ENCODE measurements around the gene NAP1L4. TPM values are rescaled to one million over a fixed set of nuclear protein-coding genes. Genes with fewer than 3 reads are reported as not detected.

Gene NAP1L4
- total and polyA plus RNA-seq, 2 of the 4 experiments (the other 2 are of a cell fraction), result 71.5 to 80.7 TPM

DNA sequence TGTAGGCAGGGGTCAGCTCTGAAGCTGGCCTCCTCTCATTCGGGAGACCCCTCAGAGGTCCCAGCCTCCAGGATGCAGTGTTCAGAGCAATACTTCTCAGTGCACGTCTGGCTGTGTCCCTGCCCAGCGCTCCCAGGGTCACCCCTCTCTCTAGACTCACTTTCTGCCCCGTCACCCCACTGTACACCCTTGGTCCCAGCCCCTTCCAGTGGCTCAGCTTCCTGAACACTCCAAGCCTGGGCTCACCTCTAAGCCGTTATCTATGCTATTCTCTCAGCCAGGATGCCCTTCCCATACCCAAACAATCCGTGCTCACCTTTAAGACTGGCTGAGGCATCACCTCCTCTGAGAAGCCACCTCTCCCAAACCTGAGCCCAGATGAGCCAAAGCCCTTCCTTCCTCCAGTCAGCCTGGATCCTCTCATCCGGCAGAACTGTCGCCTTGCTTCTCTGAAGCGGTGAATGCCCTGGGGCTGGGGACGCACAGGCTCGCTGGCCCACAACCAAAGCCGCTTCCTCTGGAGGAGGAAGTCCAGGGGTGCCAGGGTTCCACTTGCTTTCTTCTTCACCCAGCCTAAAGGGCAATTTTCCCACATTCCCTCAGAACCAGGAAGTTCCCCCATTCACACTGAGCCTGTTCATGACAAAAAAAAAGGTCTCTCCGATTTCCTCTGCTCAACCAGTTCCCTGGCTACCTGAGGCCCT lies 92.9 kb downstream of the NAP1L4 start:
- Histone ChIP-seq H4K8ac (ENCODE audit: low read depth in 2 of 2, low read length in 2 of 2) (peak overlapping the region; percentile 64 to 83), H3K36me3 (ENCODE audit: control insufficient read depth, insufficient read depth, low read length) (no peaks in the 10 kb centered on the region), H2BK5ac (ENCODE audit: low read depth, low read length, poor library complexity, severe bottlenecking) (peak overlapping the region; percentile 69), H3K27me3 (ENCODE audit: control insufficient read depth, insufficient read depth, low read length) (no peaks in the 10 kb centered on the region), H3K9me1 (ENCODE audit: insufficient read depth, low read length) (peaks cover 24% of the 10 kb centered on the region), H2AK5ac (ENCODE audit: low read depth, low read length) (peak overlapping the region; percentile 98), H3K79me1 (ENCODE audit: low read depth in 1 of 2, low read length in 2 of 2) (peaks cover 4 to 25% of the 10 kb centered on the region in 2 experiments; a peak in 2 of 4 replicates), H2BK20ac (ENCODE audit: low read depth, low read length) (peak overlapping the region; percentile 94), H3K4me3 (ENCODE audit: insufficient read depth, low read depth, low read length) (no peak overlapping the region), H3K18ac (ENCODE audit: low read depth, low read length) (peak overlapping the region; percentile 56), H3K4me1 (ENCODE audit: control insufficient read depth, insufficient read depth, low read length) (peaks cover 27% of the 10 kb centered on the region), H3K4ac (ENCODE audit: low read depth, low read length) (peak overlapping the region; percentile 94), H3K23ac (ENCODE audit: low read depth, low read length) (peak overlapping the region; percentile 54; the same call in 1 of the 2 replicates), H4K5ac (ENCODE audit: low read depth, low read length) (peak overlapping the region; percentile 61), H2AFZ (replicated peaks; ENCODE audit: low read length, poor library complexity) (peak overlapping the region; percentile 88), H4K91ac (ENCODE audit: insufficient read depth, low read depth, low read length) (peak overlapping the region; percentile 96), H3K9me3 (ENCODE audit: control insufficient read depth, insufficient read depth, low read length) (no peaks in the 10 kb centered on the region), H3K27ac (ENCODE audit: insufficient read depth, low read length) (peak overlapping the region; percentile 33), H3K56ac (ENCODE audit: extremely low read depth, insufficient read depth, low read length) (no peak overlapping the region), H3K4me2 (ENCODE audit: low read depth, low read length) (no peak overlapping the region), H3K9ac (ENCODE audit: low read depth, low read length) (no peak overlapping the region), H2BK120ac (ENCODE audit: low read depth, low read length) (peak overlapping the region; percentile 93), H2AK9ac (replicated peaks; ENCODE audit: low read depth, low read length, poor library complexity) (peak overlapping the region; percentile 95), H4K20me1 (ENCODE audit: insufficient read depth, low read length) (no peaks in the 10 kb centered on the region), H3K14ac (replicated peaks; ENCODE audit: low read depth, low read length) (peak overlapping the region; percentile 84), H2BK15ac (ENCODE audit: low read depth, low read length) (peak overlapping the region; percentile 90; the same call in 2 of the 3 replicates)
- ChIA-PET CTCF (interaction anchor here (1.2 kb wide), 1 partner anchor 366 kb away, joined by 4 read pairs; no protein-coding TSS in a partner anchor), POLR2A (ENCODE audit: unreplicated experiment) (no interaction called here)
- in situ Hi-C loops (cut with MboI; ENCODE audit: low sequenced_read_pairs) (loop anchor here (10.0 to 25.0 kb wide), 2 partner anchors 474 to 712 kb away; no protein-coding TSS in a partner anchor), intact Hi-C loops (cut with micrococcal nuclease) (loop anchor here (10.0 kb wide), 1 partner anchor 704 kb away; no protein-coding TSS in a partner anchor), dilution Hi-C loops (cut with HindIII; ENCODE audit: low sequenced_read_pairs, unreplicated experiment) (no loop called here)
- ATAC-seq (ENCODE audit: low read depth), result no peak
- WGBS, 2 experiments (ENCODE audit: extremely low coverage in 2 of 2, insufficient read length in 1 of 2), result 81% methylated on average over 6 of the region's 13 CpGs; no CpG with 5 or more reads in 1 of the 2 experiments
- no TSS peak for BruUV-seq (replicated peaks)
- no peak for DNase-seq
- TF ChIP-seq RCOR1 (IDR thresholded peaks at IDR 0.05; ENCODE audit: insufficient replicate concordance, low read length) (no peak), CHD1 (IDR thresholded peaks at IDR 0.05; ENCODE audit: low read depth, low read length) (no peak), NFE2L2 (IDR thresholded peaks at IDR 0.05; ENCODE audit: low read depth, low read length) (no peak), RAD21 (IDR thresholded peaks at IDR 0.05; ENCODE audit: low read length) (no peak), SMC3 (IDR thresholded peaks at IDR 0.05; ENCODE audit: low read depth, low read length) (no peak)

Data from IMR-90 (cell line).